ENCODE measurements around the gene DNHD1. TPM values are rescaled to one million over a fixed set of nuclear protein-coding genes. Genes with fewer than 3 reads are reported as not detected.
A peak's percentile ranks its signal among the peaks of the same experiment; 100 is the strongest.

The DNHD1 gene
- total RNA-seq, 1 experiment from 2014 or later, result 3.5 TPM

DNA sequence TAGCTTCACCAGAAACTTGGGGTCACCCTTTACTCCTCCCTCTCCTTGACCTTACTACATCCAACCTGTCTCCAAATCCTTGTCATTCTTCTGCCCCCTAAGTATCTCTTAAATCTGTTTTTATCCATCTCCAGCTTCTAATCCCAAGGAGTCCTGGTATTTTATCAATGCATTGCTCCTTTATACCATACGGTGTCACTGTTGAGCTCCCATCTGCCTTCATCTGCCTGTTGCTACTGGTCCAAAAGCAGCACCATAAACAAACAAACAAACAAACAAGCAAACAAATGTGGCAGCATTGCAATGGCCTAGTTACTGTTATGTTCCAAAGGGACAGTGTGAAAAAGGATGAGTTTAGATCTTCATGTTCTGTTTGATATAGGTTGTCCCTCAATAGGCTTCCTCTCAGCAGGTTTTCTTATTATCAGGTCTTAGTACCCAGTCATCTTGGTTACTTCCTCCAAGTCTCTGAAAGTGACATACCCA lies 34.2 kb downstream of the DNHD1 start:
- Histone ChIP-seq H3K27me3 (no peaks in the 10 kb centered on the region), H3K4me3 (no peak overlapping the region), H3K4me1 (no peaks in the 10 kb centered on the region), H3K9me3 (replicated peaks) (no peaks in the 10 kb centered on the region), H3K36me3 (no peaks in the 10 kb centered on the region), H3K27ac (no peak overlapping the region)
- peak; percentile 19 to 69 for DNase-seq

GRCh38 chr11:6538456-6538855 lies 41.4 kb downstream of the DNHD1 start:
- no peak overlapping the region for H3K27ac ChIP-seq
- no peaks in the 10 kb centered on the region for H3K4me1 ChIP-seq
- no peaks in the 10 kb centered on the region for H3K36me3 ChIP-seq
- no peak overlapping the region for H3K4me3 ChIP-seq
- H3K27me3 ChIP-seq, result no peaks in the 10 kb centered on the region
- DNase-seq, result no peak
- no peaks in the 10 kb centered on the region for H3K9me3 ChIP-seq (replicated peaks)

DNA sequence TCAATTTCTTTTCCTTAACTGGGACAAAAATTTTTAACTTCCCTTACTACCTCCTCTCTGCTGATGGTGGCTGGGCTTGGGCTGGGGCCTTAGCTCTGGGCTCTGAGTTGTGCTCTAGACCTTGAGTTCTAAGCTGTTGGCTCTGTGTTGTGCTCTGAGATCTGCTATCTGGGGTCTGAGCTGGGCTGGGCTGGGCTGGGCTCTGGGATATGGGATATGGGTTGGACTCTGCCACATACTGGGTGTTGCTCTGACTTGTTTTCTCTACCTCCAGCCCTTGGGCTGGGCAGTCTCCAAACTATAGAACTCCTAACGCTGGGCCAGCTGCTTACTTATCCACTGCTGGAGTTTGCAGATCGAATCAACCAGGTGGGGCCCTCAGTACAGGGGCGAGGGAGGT lies 41.9 kb downstream of the DNHD1 start:
- no peaks in the 10 kb centered on the region for H3K27me3 ChIP-seq
- H3K4me3 ChIP-seq, result no peak overlapping the region
- no peaks in the 10 kb centered on the region for H3K4me1 ChIP-seq
- no peak overlapping the region for H3K27ac ChIP-seq
- H3K36me3 ChIP-seq, result no peaks in the 10 kb centered on the region
- no peaks in the 10 kb centered on the region for H3K9me3 ChIP-seq (replicated peaks)
- DNase-seq, result no peak

- no peak overlapping the region for H3K27ac ChIP-seq
- no peaks in the 10 kb centered on the region for H3K27me3 ChIP-seq
- DNase-seq, result no peak
- no peak overlapping the region for H3K4me3 ChIP-seq
- no peaks in the 10 kb centered on the region for H3K36me3 ChIP-seq
- H3K9me3 ChIP-seq (replicated peaks), result no peaks in the 10 kb centered on the region
- no peaks in the 10 kb centered on the region for H3K4me1 ChIP-seq
These were observed 42.7 kb downstream of the DNHD1 start for GRCh38 chr11:6539748-6540268.

DNA sequence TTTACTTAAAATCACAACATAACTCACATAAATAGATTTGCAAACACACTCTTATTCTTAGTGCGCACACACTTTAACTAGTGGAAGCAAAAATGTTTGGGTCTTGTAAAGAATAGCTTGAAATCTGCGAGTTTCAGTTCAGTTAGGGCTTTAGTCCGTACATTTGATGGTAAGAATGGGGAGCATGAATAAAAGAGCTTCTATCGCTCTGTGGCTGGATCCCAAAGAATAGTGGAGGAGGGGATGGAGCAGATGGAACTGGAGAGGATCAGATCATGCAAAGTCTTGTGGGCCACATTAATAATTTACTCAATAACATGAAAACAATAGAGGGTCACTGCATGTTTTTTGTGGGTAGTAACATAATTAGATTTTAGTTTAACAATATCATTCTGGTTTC lies 44.3 kb downstream of the DNHD1 start:
- no peaks in the 10 kb centered on the region for H3K9me3 ChIP-seq (replicated peaks)
- no peaks in the 10 kb centered on the region for H3K4me1 ChIP-seq
- no peaks in the 10 kb centered on the region for H3K27me3 ChIP-seq
- no peak overlapping the region for H3K4me3 ChIP-seq
- H3K27ac ChIP-seq, result no peak overlapping the region
- no peak for DNase-seq
- no peaks in the 10 kb centered on the region for H3K36me3 ChIP-seq

- no peaks in the 10 kb centered on the region for H3K27me3 ChIP-seq
- DNase-seq, result no peak
- H3K4me1 ChIP-seq, result no peaks in the 10 kb centered on the region
- H3K27ac ChIP-seq, result no peak overlapping the region
- no peaks in the 10 kb centered on the region for H3K9me3 ChIP-seq (replicated peaks)
- H3K4me3 ChIP-seq, result no peak overlapping the region
- H3K36me3 ChIP-seq, result no peaks in the 10 kb centered on the region
These were observed 45.6 kb downstream of the DNHD1 start for GRCh38 chr11:6542727-6543126.

- no peak for DNase-seq
- no peak overlapping the region for H3K27ac ChIP-seq
- no peaks in the 10 kb centered on the region for H3K27me3 ChIP-seq
- no peaks in the 10 kb centered on the region for H3K4me1 ChIP-seq
- H3K36me3 ChIP-seq, result no peaks in the 10 kb centered on the region; the same call in 1 of the 2 replicates
- H3K9me3 ChIP-seq (replicated peaks), result no peaks in the 10 kb centered on the region
- H3K4me3 ChIP-seq, result no peak overlapping the region
These were observed 48.1 kb downstream of the DNHD1 start for GRCh38 chr11:6544921-6545850.

DNA sequence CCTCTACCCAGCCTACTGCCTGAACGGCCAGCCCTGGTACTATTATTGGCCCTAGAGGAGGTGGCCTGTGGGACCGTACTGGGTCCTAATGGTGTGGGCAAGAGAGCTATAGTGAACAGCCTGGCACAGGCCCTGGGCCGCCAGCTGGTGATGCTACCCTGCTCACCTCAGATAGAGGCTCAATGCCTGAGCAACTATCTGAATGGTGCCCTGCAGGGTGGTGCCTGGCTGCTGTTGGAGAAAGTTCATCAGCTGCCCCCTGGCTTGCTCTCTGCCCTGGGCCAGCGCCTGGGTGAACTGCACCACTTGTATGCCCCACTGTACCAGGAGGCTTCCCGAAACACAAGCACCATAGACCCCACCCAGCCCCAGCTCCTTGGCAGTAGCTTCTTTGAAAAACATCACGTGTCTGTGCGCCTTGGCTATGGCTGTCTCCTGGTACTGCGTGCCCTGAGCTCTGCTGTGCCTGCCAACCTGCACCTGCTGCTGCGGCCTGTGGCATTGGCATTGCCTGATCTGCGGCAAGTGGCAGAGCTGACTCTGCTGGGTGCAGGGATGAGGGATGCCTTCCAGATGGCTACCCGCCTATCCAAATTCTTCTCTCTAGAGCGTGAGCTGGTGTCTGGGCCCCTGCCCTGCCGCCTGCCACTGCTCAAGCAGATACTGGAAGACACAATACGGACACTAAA lies 49.0 kb downstream of the DNHD1 start:
- Histone ChIP-seq H3K4me1 (no peaks in the 10 kb centered on the region), H3K9me3 (replicated peaks) (no peaks in the 10 kb centered on the region), H3K27me3 (no peaks in the 10 kb centered on the region), H3K4me3 (no peak overlapping the region), H3K36me3 (no peaks in the 10 kb centered on the region; the same call in 1 of the 2 replicates), H3K27ac (no peak overlapping the region)
- DNase-seq, result no peak

DNA sequence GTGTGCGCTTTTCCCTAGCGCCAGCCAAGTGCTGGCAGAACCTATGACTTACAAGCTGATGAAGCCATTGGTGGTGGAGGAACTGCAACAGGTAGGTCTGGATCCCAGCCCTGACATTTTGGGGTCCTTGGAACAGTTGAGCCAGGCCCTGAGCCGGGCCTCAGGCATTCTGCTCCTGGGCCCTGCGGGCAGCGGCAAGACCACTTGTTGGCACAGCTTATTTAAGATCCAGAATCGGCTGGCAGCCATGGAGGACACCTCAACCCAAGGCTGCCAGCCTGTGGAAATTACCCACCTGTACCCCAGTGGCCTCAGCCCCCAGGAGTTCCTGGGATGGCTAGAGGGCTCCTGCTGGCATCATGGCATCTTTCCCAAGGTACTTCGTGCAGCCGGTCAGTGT lies 49.7 kb downstream of the DNHD1 start:
- H3K27me3 ChIP-seq, result no peaks in the 10 kb centered on the region
- H3K4me1 ChIP-seq, result no peaks in the 10 kb centered on the region
- H3K36me3 ChIP-seq, result no peaks in the 10 kb centered on the region; the same call in 1 of the 2 replicates
- no peaks in the 10 kb centered on the region for H3K9me3 ChIP-seq (replicated peaks)
- H3K4me3 ChIP-seq, result no peak overlapping the region
- H3K27ac ChIP-seq, result no peak overlapping the region
- DNase-seq, result no peak

- Histone ChIP-seq H3K27ac (no peak overlapping the region), H3K9me3 (replicated peaks) (no peaks in the 10 kb centered on the region), H3K36me3 (no peaks in the 10 kb centered on the region; the same call in 1 of the 2 replicates), H3K27me3 (no peaks in the 10 kb centered on the region), H3K4me1 (no peaks in the 10 kb centered on the region), H3K4me3 (no peak overlapping the region)
- DNase-seq, result no peak
These were observed 50.1 kb downstream of the DNHD1 start for GRCh38 chr11:6547177-6547576.

- no peaks in the 10 kb centered on the region; the same call in 1 of the 2 replicates for H3K36me3 ChIP-seq
- H3K27me3 ChIP-seq, result no peaks in the 10 kb centered on the region
- no peaks in the 10 kb centered on the region for H3K4me1 ChIP-seq
- H3K9me3 ChIP-seq (replicated peaks), result no peaks in the 10 kb centered on the region
- H3K27ac ChIP-seq, result no peak overlapping the region
- no peak overlapping the region for H3K4me3 ChIP-seq
- no peak for DNase-seq
These were observed 51.0 kb downstream of the DNHD1 start for GRCh38 chr11:6548121-6548520.

GRCh38 chr11:6548641-6549040 lies 51.6 kb downstream of the DNHD1 start:
- no peak overlapping the region for H3K4me3 ChIP-seq
- no peaks in the 10 kb centered on the region; the same call in 1 of the 2 replicates for H3K36me3 ChIP-seq
- H3K27me3 ChIP-seq, result no peaks in the 10 kb centered on the region
- DNase-seq, result no peak
- no peak overlapping the region for H3K27ac ChIP-seq
- H3K4me1 ChIP-seq, result no peaks in the 10 kb centered on the region
- no peaks in the 10 kb centered on the region for H3K9me3 ChIP-seq (replicated peaks)

DNA sequence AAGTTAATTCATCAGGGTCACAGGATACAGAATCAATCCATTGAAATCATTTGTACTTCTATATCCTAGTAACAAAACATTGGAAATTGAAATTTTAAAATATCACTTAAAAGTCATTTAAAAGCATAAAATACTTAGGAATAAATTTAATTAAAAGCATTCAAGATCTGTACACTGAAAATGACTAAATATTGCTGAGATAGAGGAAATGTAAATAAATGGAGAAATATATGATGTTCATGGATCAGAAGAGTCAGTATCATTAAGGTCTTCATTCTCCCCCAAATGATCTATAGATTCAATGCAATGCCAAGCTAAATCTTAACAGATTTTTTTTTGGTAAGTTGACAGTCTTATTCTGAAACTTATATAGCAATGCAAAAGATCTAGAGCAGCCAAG lies 56.6 kb downstream of the DNHD1 start:
- Histone ChIP-seq H3K4me1 (no peaks in the 10 kb centered on the region), H3K4me3 (no peak overlapping the region), H3K27ac (no peak overlapping the region), H3K36me3 (no peaks in the 10 kb centered on the region), H3K9me3 (replicated peaks) (no peaks in the 10 kb centered on the region), H3K27me3 (no peaks in the 10 kb centered on the region)
- no peak for DNase-seq

DNA sequence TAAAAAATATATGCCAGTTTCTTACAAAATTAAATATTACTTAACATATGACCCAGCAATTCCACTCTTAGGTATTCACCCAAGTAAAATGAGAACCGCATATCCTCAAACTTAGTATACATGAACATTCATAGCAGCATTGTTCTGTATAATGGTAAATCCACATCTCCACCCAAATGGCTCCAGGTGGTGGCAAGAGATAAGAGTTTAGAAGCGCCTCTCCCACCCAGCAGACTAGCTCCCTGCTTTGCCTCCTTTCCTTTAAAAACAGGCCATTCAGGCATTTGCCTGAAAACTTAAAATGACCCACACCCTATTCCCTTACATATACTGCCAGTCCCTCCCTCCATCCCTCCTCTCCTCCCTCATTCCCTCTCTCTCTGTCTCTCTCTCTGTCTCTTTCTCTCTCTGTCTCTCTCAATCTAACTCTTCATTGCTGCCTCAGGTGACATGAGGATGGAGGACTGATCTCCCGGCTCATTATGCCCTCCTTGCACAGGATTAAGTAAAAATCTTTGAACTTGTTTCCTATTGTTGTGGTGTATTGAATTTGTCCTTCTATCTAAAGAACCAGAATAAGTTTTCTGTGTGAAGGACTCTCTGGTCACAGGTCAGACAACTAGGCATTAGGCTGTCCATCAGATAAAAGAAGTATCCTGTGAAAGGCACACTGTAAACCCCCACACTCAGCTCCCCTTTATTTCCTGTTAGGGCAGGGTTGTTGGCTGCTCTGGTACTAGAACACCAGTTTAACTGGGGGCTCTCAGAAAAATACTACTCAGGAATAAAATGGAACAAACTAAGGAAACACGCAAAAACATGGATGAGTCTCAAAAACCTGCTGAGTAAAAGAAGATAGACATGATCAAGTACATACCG lies 58.0 kb downstream of the DNHD1 start:
- no peak overlapping the region for H3K27ac ChIP-seq
- H3K27me3 ChIP-seq, result no peaks in the 10 kb centered on the region
- no peaks in the 10 kb centered on the region for H3K4me1 ChIP-seq
- H3K9me3 ChIP-seq (replicated peaks), result no peaks in the 10 kb centered on the region
- DNase-seq, result no peak
- H3K36me3 ChIP-seq, result no peaks in the 10 kb centered on the region
- H3K4me3 ChIP-seq, result no peak overlapping the region
